Tibial nerve (tissue), 4 donors: ENCODE measurements around the gene LIN28B. TPM values are rescaled to one million over a fixed set of nuclear protein-coding genes. Genes with fewer than 3 reads are reported as not detected.
"Not testable (repeated sequence)": the region's sequence is repeated elsewhere in the genome, so short reads cannot be mapped to it uniquely, and the experiment has no call there.

Experiments used
- DNase-seq, 2 donors: peaks; one replicate each; pipeline ENCODE4 v3.0.0-alpha.2; 2019; ENCODE audit warnings: low spot score in 2 of 2
- H3K27ac ChIP-seq, 4 donors: fragments of 200-600 bp; sonication (generic) in 3 of 4; one replicate each; pipeline ENCODE4 v1.5.1; 2017 to 2019; ENCODE audit warnings: mild to moderate bottlenecking in 1 of 4
- H3K27me3 ChIP-seq, 2 donors: fragments of 200-600 bp; sonication (generic) in 1 of 2; one replicate each; pipeline versions ENCODE4 v1.5.1 to v1.6.0; 2017 to 2019
- H3K36me3 ChIP-seq, 3 donors: fragments of 200-600 bp; sonication (generic); one replicate each; pipeline ENCODE4 v1.5.1; 2018 to 2019
- H3K4me1 ChIP-seq, 4 donors: fragments of 200-600 bp; sonication (generic) in 3 of 4; one replicate each; pipeline ENCODE4 v1.5.1; 2017 to 2019
- H3K4me3 ChIP-seq, 4 donors: fragments of 200-600 bp; sonication (generic) in 3 of 4; one replicate each; pipeline ENCODE4 v1.5.1; 2017 to 2019; ENCODE audit warnings: mild to moderate bottlenecking in 1 of 4, moderate library complexity in 1 of 4
- H3K9me3 ChIP-seq, 4 donors: fragments of 200-600 bp; sonication (generic) in 3 of 4; one replicate each; pipeline ENCODE4 v1.5.1; 2017 to 2019
- EP300 ChIP-seq, 2 donors: sonication (generic); formaldehyde crosslinking; IDR thresholded peaks; one replicate each; pipeline ENCODE4 v1.6.1; 2017; ENCODE audit warnings: antibody characterized with exemption in 2 of 2, mild to moderate bottlenecking in 1 of 2
- POLR2A ChIP-seq, 2 donors: fragments of 450-650 bp; IDR thresholded peaks; one replicate each; pipeline ENCODE4 v1.6.1; 2017; ENCODE audit warnings: antibody characterized with exemption in 2 of 2, mild to moderate bottlenecking in 2 of 2, moderate library complexity in 2 of 2
- WGBS, 2 donors: methylation state at CpG; one replicate each; pipeline ENCODE4 v1.1.5; 2018; 5-methylcytosine and 5-hydroxymethylcytosine counted together
- total RNA-seq, 4 donors: library from RNA; depleted of rRNA; stranded (reverse); fragments of >200 nt; gene quantifications; one replicate each; pipeline ENCODE4 v1.1.0, GENCODE V29; 2016
- TF ChIP-seq, protein P1 (sequence below), 5 experiments: fragments of 200-600 bp in 3 of 5; fragments of 450-650 bp in 2 of 5; sonication (generic) in 3 of 5; IDR thresholded peaks; one replicate each; pipeline ENCODE4 v1.5.1; 2016 to 2019; ENCODE audit warnings: antibody characterized with exemption in 5 of 5, mild to moderate bottlenecking in 3 of 5, moderate library complexity in 2 of 5

Gene LIN28B
- total RNA-seq, 4 donors from 2014 or later = not detected

DNA sequence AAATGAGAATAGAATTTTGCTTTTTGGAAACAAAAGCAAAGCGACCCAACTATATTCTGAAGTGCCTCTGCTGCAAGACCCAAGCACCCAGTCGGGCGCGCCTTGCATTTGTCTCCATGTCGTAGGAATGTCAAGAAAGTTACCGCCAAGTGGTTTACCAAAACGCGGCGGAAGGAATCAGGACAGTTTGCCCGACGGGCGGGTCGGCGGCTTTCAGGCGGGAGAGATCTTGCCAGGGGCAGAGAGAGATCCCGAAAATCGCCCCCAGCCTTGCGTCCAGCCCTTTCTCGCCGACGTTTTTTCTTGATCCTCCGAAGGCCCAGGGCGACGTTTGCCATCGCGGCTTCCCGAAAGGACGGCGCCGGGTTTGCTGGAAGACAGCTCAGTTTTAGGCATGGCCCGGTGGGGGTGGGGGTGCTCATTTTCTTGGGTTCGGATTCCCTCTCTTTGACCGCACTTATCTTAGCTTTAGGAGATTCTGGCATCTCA, 4.0 kb upstream of the LIN28B start:
- Histone ChIP-seq H3K27ac (no peak overlapping the region), H3K4me1 (peaks cover 0 to 14% (median 1%) of the 10 kb centered on the region in 4 donors), H3K36me3 (no peaks in the 10 kb centered on the region), H3K27me3 (peaks cover 11 to 96% of the 10 kb centered on the region in 2 donors), H3K9me3 (peaks cover 0 to 8% (median 0%) of the 10 kb centered on the region in 4 donors), H3K4me3 (no peak overlapping the region)
- 6 to 8% methylated on average over 27 to 33 of the region's 33 CpGs for whole genome bisulfite sequencing, 2 donors
- DNase-seq = no peak
- TF ChIP-seq, protein P1, sequence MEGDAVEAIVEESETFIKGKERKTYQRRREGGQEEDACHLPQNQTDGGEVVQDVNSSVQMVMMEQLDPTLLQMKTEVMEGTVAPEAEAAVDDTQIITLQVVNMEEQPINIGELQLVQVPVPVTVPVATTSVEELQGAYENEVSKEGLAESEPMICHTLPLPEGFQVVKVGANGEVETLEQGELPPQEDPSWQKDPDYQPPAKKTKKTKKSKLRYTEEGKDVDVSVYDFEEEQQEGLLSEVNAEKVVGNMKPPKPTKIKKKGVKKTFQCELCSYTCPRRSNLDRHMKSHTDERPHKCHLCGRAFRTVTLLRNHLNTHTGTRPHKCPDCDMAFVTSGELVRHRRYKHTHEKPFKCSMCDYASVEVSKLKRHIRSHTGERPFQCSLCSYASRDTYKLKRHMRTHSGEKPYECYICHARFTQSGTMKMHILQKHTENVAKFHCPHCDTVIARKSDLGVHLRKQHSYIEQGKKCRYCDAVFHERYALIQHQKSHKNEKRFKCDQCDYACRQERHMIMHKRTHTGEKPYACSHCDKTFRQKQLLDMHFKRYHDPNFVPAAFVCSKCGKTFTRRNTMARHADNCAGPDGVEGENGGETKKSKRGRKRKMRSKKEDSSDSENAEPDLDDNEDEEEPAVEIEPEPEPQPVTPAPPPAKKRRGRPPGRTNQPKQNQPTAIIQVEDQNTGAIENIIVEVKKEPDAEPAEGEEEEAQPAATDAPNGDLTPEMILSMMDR (IDR thresholded peaks at IDR 0.05) = no peak
- TF ChIP-seq EP300 (IDR thresholded peaks at IDR 0.05) (no peak), POLR2A (IDR thresholded peaks at IDR 0.05) (no peak)

DNA sequence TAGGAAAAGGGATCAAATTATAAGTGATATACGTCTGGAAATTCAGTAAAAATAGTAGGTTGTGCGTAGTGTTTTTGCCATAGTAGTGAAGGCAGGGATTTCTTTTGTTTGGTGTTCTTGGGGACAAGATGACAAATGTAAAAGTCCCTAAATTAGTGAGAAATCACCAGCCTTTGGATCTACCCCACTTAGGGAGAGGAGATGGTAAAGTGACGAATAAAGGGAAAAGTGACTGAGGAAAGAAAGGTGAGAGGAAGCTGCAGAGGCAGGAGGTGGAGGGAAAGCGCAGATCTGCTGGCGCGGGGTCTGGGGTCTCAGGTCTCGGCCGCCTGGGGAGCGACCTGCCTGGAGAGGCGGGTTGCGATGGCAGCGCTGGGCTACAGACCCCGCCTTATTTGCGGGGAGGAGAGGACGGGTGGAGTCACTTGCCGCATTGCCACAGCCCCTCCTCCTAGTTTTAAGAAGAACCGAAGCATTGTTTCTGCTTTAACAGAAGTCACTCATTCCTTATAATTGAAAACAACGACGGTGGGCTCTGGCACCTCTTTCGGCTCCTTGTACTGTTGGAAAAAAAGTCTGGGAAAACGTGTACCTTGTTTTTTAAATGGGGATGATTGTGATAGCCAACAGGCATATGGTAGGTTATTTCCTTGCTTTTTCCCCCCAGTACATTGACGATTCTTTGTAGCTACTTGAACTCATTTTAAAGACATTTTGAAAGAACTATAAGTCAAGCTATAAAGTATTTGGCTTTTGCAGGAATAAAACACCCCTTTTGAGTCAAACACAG, 3.3 kb upstream of the LIN28B start:
- not testable (repeated sequence) for DNase-seq, H3K27ac ChIP-seq, H3K4me3 ChIP-seq, H3K9me3 ChIP-seq, H3K36me3 ChIP-seq
- WGBS, 2 donors = 6 to 8% methylated on average over 22 of the region's 22 CpGs
- peaks cover 0 to 20% (median 2%) of the 10 kb centered on the region in 4 donors for H3K4me1 ChIP-seq
- peaks cover 11 to 96% of the 10 kb centered on the region in 2 donors for H3K27me3 ChIP-seq

DNA sequence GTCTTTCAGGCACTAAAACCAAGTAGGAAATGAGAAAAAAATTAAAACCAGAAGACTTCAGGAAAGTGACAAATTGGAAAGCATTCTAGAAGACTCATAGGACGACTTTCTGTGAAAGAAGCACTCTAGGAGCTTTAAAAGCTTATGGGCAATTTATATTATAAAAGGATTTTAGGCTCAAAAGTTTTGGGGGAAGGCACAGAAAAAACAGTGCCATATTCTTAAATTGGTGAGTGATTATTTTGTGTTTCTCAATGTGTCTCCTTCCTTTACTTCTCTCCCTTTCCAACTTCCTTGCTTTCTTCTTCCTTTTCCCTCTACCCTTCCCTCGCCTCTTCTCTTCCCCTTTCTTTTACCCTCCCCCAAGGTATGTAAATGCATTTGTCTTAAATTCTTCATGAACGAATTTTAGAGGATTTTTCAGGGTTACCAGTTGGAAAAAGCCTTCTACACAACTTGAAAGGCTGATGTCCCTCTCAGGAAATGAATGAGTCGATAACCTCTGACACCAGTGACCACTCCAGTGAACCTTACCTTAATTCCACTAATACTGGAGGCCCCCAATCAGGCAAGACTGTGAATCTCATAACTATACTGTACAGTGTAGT, 2.6 kb upstream of the LIN28B start:
- Histone ChIP-seq H3K36me3 (no peaks in the 10 kb centered on the region), H3K27ac (no peak overlapping the region), H3K4me3 (no peak overlapping the region), H3K27me3 (peaks cover 11 to 97% of the 10 kb centered on the region in 2 donors), H3K4me1 (peaks cover 0 to 22% (median 2%) of the 10 kb centered on the region in 4 donors), H3K9me3 (peaks cover 0 to 8% (median 0%) of the 10 kb centered on the region in 4 donors)
- no peak for TF ChIP-seq POLR2A (IDR thresholded peaks at IDR 0.05)
- 14 to 30% methylated on average over 4 of the region's 4 CpGs for WGBS, 2 donors
- no peak for DNase-seq

DNA sequence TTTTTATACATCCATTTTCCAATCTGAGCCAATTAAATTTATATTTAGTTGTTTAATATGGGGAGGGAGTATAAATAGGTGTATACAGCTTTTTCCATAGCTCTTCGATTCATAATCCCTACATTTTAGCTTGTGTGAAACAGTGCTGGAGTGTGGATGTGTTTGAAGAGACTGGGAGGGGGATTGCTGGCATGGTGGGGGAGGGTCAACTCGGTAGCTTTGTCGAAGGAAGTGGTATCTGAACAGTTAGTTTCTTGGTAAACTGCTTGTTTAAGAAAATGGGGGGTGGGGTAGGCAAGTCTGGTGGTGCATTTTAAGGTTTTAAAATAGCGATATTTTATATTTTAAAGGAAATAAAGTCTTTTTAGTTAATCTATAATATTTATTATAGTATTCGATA, 1.4 kb upstream of the LIN28B start:
- H3K27me3 ChIP-seq = peaks cover 11 to 99% of the 10 kb centered on the region in 2 donors
- H3K4me3 ChIP-seq = no peak overlapping the region
- H3K4me1 ChIP-seq = peaks cover 0 to 22% (median 2%) of the 10 kb centered on the region in 4 donors
- no peak overlapping the region for H3K27ac ChIP-seq
- no peaks in the 10 kb centered on the region for H3K36me3 ChIP-seq
- 13 to 22% methylated on average over 5 of the region's 5 CpGs for WGBS, 2 donors
- no peak for DNase-seq
- H3K9me3 ChIP-seq = peaks cover 0 to 8% (median 0%) of the 10 kb centered on the region in 4 donors
- TF ChIP-seq EP300 (IDR thresholded peaks at IDR 0.05) (no peak), POLR2A (IDR thresholded peaks at IDR 0.05) (no peak)
- TF ChIP-seq, protein P1 (IDR thresholded peaks at IDR 0.05) = no peak

DNA sequence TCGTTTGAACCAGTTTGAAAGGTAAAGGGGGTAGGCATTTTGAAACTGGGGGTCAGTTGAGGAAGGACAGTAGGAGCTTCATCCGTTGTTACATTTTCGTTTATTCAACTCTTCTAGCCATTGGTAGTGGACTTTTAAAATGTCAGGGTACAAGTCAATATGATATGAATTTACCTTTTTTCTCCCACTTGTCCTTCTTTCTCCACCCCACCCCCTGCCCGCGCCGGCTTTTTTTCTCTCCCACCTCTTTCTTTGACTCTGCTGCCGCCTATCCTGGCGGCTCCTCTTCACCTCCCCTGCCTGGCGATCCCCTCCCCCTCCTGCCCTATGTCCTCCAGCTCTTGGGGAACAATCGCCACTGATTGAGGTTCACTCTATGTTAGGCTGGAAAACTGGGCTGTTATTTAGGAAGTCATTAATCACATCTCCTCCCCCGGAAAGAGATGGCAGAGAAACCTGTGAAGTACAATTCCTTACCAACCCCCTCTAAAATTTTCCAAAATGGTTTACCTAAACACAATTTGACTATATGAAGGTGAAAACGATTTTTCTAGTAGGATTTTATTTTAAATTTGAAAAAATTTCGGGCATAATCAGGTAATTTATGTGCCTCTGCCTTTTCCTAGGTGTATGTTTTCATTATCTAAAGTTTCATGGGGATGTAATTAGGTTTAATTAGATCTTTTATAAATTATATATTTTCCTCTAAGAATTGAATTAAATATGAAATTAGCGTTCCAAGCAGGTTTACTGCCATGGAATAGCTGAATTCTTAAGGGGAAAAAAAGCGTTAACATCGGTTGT, 778 bp upstream of the LIN28B start:
- no peaks in the 10 kb centered on the region for H3K36me3 ChIP-seq
- H3K27me3 ChIP-seq = peaks cover 11 to 93% of the 10 kb centered on the region in 2 donors
- TF ChIP-seq, protein P1 (IDR thresholded peaks at IDR 0.05) = no peak
- TF ChIP-seq POLR2A (IDR thresholded peaks at IDR 0.05) = no peak
- TF ChIP-seq EP300 (IDR thresholded peaks at IDR 0.05) = no peak
- 5 to 7% methylated on average over 16 of the region's 16 CpGs for WGBS, 2 donors
- no peak for DNase-seq
- no peak overlapping the region for H3K4me3 ChIP-seq
- H3K27ac ChIP-seq = no peak overlapping the region
- peaks cover 0 to 8% (median 0%) of the 10 kb centered on the region in 4 donors for H3K9me3 ChIP-seq
- H3K4me1 ChIP-seq = peaks cover 0 to 22% (median 2%) of the 10 kb centered on the region in 4 donors
